IMR-90 (cell line): Measurements from ENCODE around the gene GRIN1. TPM values are rescaled to one million over a fixed set of nuclear protein-coding genes. Genes with fewer than 3 reads are reported as not detected.

Experiments
- ATAC-seq: fragments of 200-7000 bp; cut with Tn5 transposase; 2 replicates; pipeline ENCODE4 v1.9.1; 2020; ENCODE audit warnings: low read depth, mild to moderate bottlenecking, moderate library complexity
- BruUV-seq: library from RNA; stranded (reverse); fragments of 400-500 nt; replicated peaks from 2 replicates; lab custom pipeline; 2021; lab: Mats Ljungman, UMichigan
- CTCF ChIA-PET: fragments of 300-600 bp; formaldehyde crosslinking; extraction: SDS; loops from one replicate; lab custom pipeline; 2021; ENCODE audit warnings: antibody characterized with exemption; lab: Yijun Ruan, JAX
- POLR2A ChIA-PET: fragments of 300-600 bp; sonication (Branson Sonifier 250); formaldehyde crosslinking; loops from one replicate; lab custom pipeline; 2022; ENCODE audit warnings: antibody characterized with exemption; ENCODE audit not compliant: unreplicated experiment; lab: Charles Lee
- DNase-seq: peaks from one replicate; pipeline ENCODE4 v3.0.0; 2013
- H2AFZ ChIP-seq: replicated peaks from 2 replicates; pipeline ENCODE3; 2013; ENCODE audit warnings: low read length, mild to moderate bottlenecking; ENCODE audit not compliant: poor library complexity
- H2AK5ac ChIP-seq: 2 replicates; pipeline ENCODE4 v1.6.1; 2013; ENCODE audit warnings: low read depth, low read length, inconsistent platforms
- H2AK9ac ChIP-seq: replicated peaks from 2 replicates; pipeline ENCODE3; 2013; ENCODE audit warnings: mild to moderate bottlenecking, low read depth, low read length, moderate library complexity; ENCODE audit not compliant: poor library complexity
- H2BK120ac ChIP-seq: 2 replicates; pipeline ENCODE4 v1.6.1; 2013; ENCODE audit warnings: low read depth, low read length, inconsistent platforms
- H2BK15ac ChIP-seq: 3 replicates; pipeline ENCODE4 v1.6.1; 2013; ENCODE audit warnings: low read depth, low read length, inconsistent platforms
- H2BK20ac ChIP-seq: 2 replicates; pipeline ENCODE4 v1.6.1; 2013; ENCODE audit warnings: low read depth, mild to moderate bottlenecking, inconsistent platforms, low read length, moderate library complexity
- H2BK5ac ChIP-seq: 2 replicates; pipeline ENCODE4 v1.6.1; 2013; ENCODE audit warnings: mild to moderate bottlenecking, low read depth, low read length, inconsistent platforms; ENCODE audit not compliant: poor library complexity, severe bottlenecking
- H3K14ac ChIP-seq: replicated peaks from 2 replicates; pipeline ENCODE4 v1.6.1; 2013; ENCODE audit warnings: low read depth, low read length, inconsistent platforms
- H3K18ac ChIP-seq: 2 replicates; pipeline ENCODE4 v1.6.1; 2013; ENCODE audit warnings: low read depth, low read length, control low read depth
- H3K23ac ChIP-seq: 2 replicates; pipeline ENCODE4 v1.6.1; 2013; ENCODE audit warnings: low read depth, low read length, inconsistent platforms
- H3K27ac ChIP-seq: 2 replicates; pipeline ENCODE4 v1.5.1; 2013; ENCODE audit warnings: mild to moderate bottlenecking, control low read depth, low read length; ENCODE audit not compliant: insufficient read depth
- H3K27me3 ChIP-seq: 2 replicates; pipeline ENCODE4 v1.6.1; 2013; ENCODE audit warnings: low read length; ENCODE audit not compliant: control insufficient read depth, insufficient read depth
- H3K36me3 ChIP-seq: 2 replicates; pipeline ENCODE4 v1.6.1; 2013; ENCODE audit warnings: low read length, mixed read lengths; ENCODE audit not compliant: control insufficient read depth, insufficient read depth
- H3K4ac ChIP-seq: 2 replicates; pipeline ENCODE4 v1.6.1; 2013; ENCODE audit warnings: low read depth, low read length, inconsistent platforms
- H3K4me1 ChIP-seq: 2 replicates; pipeline ENCODE4 v1.6.1; 2013; ENCODE audit warnings: low read length, mixed read lengths; ENCODE audit not compliant: control insufficient read depth, insufficient read depth
- H3K4me2 ChIP-seq: 2 replicates; pipeline ENCODE4 v1.6.1; 2013; ENCODE audit warnings: low read depth, mild to moderate bottlenecking, control low read depth, low read length, moderate library complexity
- H3K4me3 ChIP-seq: 2 replicates; pipeline ENCODE4 v1.5.1; 2013; ENCODE audit warnings: low read depth, mild to moderate bottlenecking, control low read depth, low read length, moderate library complexity; ENCODE audit not compliant: insufficient read depth
- H3K56ac ChIP-seq: 2 replicates; pipeline ENCODE4 v1.6.1; 2013; ENCODE audit warnings: low read length, inconsistent platforms; ENCODE audit not compliant: insufficient read depth; ENCODE audit errors: extremely low read depth
- H3K79me1 ChIP-seq, 2 experiments: 2 replicates each; pipeline ENCODE4 v1.6.1; 2013; ENCODE audit warnings: low read length in 2 of 2, inconsistent platforms in 1 of 2, low read depth in 1 of 2
- H3K9ac ChIP-seq: 2 replicates; pipeline ENCODE4 v1.6.1; 2013; ENCODE audit warnings: low read depth, low read length, control low read depth
- H3K9me1 ChIP-seq: 2 replicates; pipeline ENCODE4 v1.6.1; 2013; ENCODE audit warnings: low read length, inconsistent platforms; ENCODE audit not compliant: insufficient read depth
- H3K9me3 ChIP-seq: 2 replicates; pipeline ENCODE4 v1.6.1; 2013; ENCODE audit warnings: low read length; ENCODE audit not compliant: control insufficient read depth, insufficient read depth
- H4K20me1 ChIP-seq: 2 replicates; pipeline ENCODE4 v1.6.1; 2013; ENCODE audit warnings: low read length, inconsistent platforms; ENCODE audit not compliant: insufficient read depth
- H4K5ac ChIP-seq: 2 replicates; pipeline ENCODE4 v1.6.1; 2013; ENCODE audit warnings: mild to moderate bottlenecking, low read depth, low read length, control low read depth
- H4K8ac ChIP-seq, 2 experiments: 2 replicates each; pipeline ENCODE4 v1.6.1; 2013; ENCODE audit warnings: low read depth in 2 of 2, low read length in 2 of 2, control low read depth in 1 of 2, inconsistent platforms in 1 of 2
- H4K91ac ChIP-seq: 2 replicates; pipeline ENCODE4 v1.6.1; 2013; ENCODE audit warnings: low read depth, low read length, inconsistent platforms; ENCODE audit not compliant: insufficient read depth
- BHLHE40 ChIP-seq: fragments of 150-350 bp; IDR thresholded peaks from 2 replicates; pipeline ENCODE4 v1.6.1; 2016; ENCODE audit warnings: mild to moderate bottlenecking, low read depth, low read length
- CHD1 ChIP-seq: IDR thresholded peaks from 2 replicates; pipeline ENCODE4 v1.6.1; 2012; ENCODE audit warnings: low read depth, low read length, improper control_type of control experiment
- FOS ChIP-seq: fragments of 150-350 bp; IDR thresholded peaks from 2 replicates; pipeline ENCODE4 v1.6.1; 2016; ENCODE audit warnings: low read depth, low read length
- MAZ ChIP-seq: IDR thresholded peaks from 2 replicates; pipeline ENCODE4 v1.6.1; 2012; ENCODE audit warnings: low read depth, mild to moderate bottlenecking, low read length, improper control_type of control experiment, moderate library complexity, borderline replicate concordance
- MXI1 ChIP-seq: IDR thresholded peaks from 2 replicates; pipeline ENCODE4 v1.6.1; 2012; ENCODE audit warnings: low read depth, mild to moderate bottlenecking, low read length, moderate library complexity, borderline replicate concordance
- NFE2L2 ChIP-seq: fragments of 150-350 bp; IDR thresholded peaks from 2 replicates; pipeline ENCODE4 v1.6.1; 2016; ENCODE audit warnings: low read depth, mild to moderate bottlenecking, low read length
- RCOR1 ChIP-seq: IDR thresholded peaks from 2 replicates; pipeline ENCODE4 v1.6.1; 2012; ENCODE audit warnings: mild to moderate bottlenecking, low read length, improper control_type of control experiment; ENCODE audit not compliant: insufficient replicate concordance
- RFX5 ChIP-seq: IDR thresholded peaks from 2 replicates; pipeline ENCODE4 v1.8.0; 2012; ENCODE audit warnings: low read depth, mild to moderate bottlenecking, low read length, moderate library complexity
- SMC3 ChIP-seq: fragments of 150-350 bp; IDR thresholded peaks from 2 replicates; pipeline ENCODE4 v1.6.1; 2016; ENCODE audit warnings: low read depth, mild to moderate bottlenecking, antibody characterized with exemption, low read length, moderate library complexity
- USF2 ChIP-seq: fragments of 150-350 bp; IDR thresholded peaks from 2 replicates; pipeline ENCODE4 v1.6.1; 2017; ENCODE audit warnings: mild to moderate bottlenecking, antibody characterized with exemption, low read length, low read depth
- WGBS, 2 experiments: methylation state at CpG; one replicate each; pipeline versions ENCODE4 v1.1.5 to v1.1.7; 2013; ENCODE audit warnings: missing lambda C conversion rate in 2 of 2; ENCODE audit not compliant: insufficient read length in 1 of 2; ENCODE audit errors: extremely low coverage in 2 of 2; 5-methylcytosine and 5-hydroxymethylcytosine counted together
- dilution Hi-C: fragments of 300-500 bp; cut with HindIII; formaldehyde crosslinking; loops from one replicate; pipeline ENCODE4 v1.14.3; 2018; ENCODE audit warnings: low sequenced_read_pairs; ENCODE audit not compliant: unreplicated experiment
- in situ Hi-C: fragments of 300-500 bp; cut with MboI; formaldehyde crosslinking; loops from 3 replicates; pipeline ENCODE4 v1.14.3; 2019; ENCODE audit warnings: low sequenced_read_pairs, inconsistent platforms, mixed read lengths
- intact Hi-C: fragments of 100-400 bp; cut with micrococcal nuclease; formaldehyde crosslinking; loops from 2 replicates; pipeline ENCODE4 v1.10.0; 2022
- polyA plus RNA-seq, 3 experiments: library from polyadenylated mRNA; depleted of rRNA; stranded (reverse); fragments of >200 nt; gene quantifications; 2 replicates each; pipeline ENCODE4 v1.2.3, GENCODE V29; 2012; ENCODE audit warnings: low replicate concordance in 1 of 3
- total RNA-seq: library from RNA; depleted of rRNA; stranded (reverse); fragments of >200 nt; gene quantifications from 2 replicates; pipeline ENCODE4 v1.2.3, GENCODE V29; 2012
- TF ChIP-seq, protein P1 (sequence below): fragments of 150-350 bp; IDR thresholded peaks from 2 replicates; pipeline ENCODE4 v1.6.1; 2016; ENCODE audit warnings: low read depth, mild to moderate bottlenecking, low read length, moderate library complexity, borderline replicate concordance
- TF ChIP-seq, protein P2 (sequence below): conservative IDR thresholded peaks from 2 replicates; pipeline ENCODE4 v1.5.1; 2012; ENCODE audit warnings: mild to moderate bottlenecking, low read depth, low read length, improper control_type of control experiment

The GRIN1 gene
- total and polyA plus RNA-seq, 2 of the 4 experiments (the other 2 are of a cell fraction): 0.09 TPM; not detected in 1

DNA sequence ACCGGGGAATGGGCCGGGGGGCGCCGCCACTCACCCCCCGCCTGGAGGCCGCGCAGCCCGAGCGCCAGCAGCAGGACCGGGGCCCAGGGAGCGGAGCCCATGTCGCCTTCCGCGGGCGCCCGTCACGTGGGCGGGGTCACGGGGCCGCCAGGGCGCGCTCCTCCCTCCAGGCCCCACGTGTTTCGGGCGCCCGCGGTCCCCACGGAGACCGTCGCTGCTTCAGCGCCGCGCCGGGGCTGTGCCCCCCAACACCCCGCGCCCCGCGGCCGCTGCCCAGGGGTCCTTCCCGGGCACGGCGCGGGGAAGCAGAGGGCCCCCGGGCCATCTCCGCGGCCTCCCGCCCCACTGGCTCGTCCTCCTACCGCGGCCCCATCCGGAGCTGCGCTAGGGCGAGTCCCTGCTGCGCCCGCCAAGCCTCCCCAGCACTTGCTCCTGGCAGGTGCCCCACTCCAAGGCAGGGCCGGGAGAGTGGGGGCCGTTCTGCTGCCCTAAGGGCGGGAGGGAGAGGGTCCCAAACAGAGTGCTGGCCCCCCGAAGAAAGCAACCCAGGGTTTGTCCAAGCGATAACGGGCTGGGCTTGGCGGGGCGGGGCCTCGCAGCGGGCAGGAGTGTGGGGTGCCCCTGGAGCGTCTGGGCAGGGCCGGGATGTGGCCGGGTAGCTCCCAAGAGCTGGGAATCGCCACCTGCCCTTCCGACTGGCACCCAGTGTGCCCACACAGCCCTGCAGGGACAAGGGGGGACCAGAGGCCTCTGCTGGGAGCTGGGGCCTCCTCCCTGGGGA lies 24.2 kb upstream of the GRIN1 start, which contains the start of gene DPP7:
Gene DPP7, minus strand, starts transcription at position 121 of the 781 bp plus-strand sequence. Its CDS starts 20 bp downstream, at position 101.
- Histone ChIP-seq H2BK15ac (no peak within 1 kb of the TSS), H3K9me1 (no peaks in the 10 kb centered on the region), H4K8ac (peak within 1 kb of the TSS; percentile 60 to 64; a peak in 3 of 4 replicates), H3K27me3 (no peaks in the 10 kb centered on the region), H3K9me3 (no peaks in the 10 kb centered on the region), H3K36me3 (peaks cover 23% of the 10 kb centered on the region), H3K27ac (peak within 1 kb of the TSS; percentile 18; the same call in 1 of the 2 replicates), H2AK5ac (peak within 1 kb of the TSS; percentile 59; the same call in 1 of the 2 replicates), H3K4ac (no peak within 1 kb of the TSS), H3K4me1 (peaks cover 6% of the 10 kb centered on the region), H3K4me2 (peak within 1 kb of the TSS; percentile 86), H3K9ac (peak within 1 kb of the TSS; percentile 29; the same call in 1 of the 2 replicates), H2AFZ (peak within 1 kb of the TSS; percentile 86), H3K23ac (0 out of 2 replicates have a peak within 1 kb of the TSS, but pooled peaks have one; percentile 66), H3K56ac (no peak within 1 kb of the TSS), H3K18ac (no peak within 1 kb of the TSS), H3K14ac (no peak within 1 kb of the TSS), H3K4me3 (peak within 1 kb of the TSS; percentile 49), H2BK20ac (no peak within 1 kb of the TSS), H4K20me1 (no peaks in the 10 kb centered on the region), H2BK120ac (no peak within 1 kb of the TSS), H2BK5ac (no peak within 1 kb of the TSS), H4K91ac (no peak within 1 kb of the TSS), H4K5ac (no peak within 1 kb of the TSS), H2AK9ac (peak within 1 kb of the TSS; percentile 78), H3K79me1 (0 out of 4 replicates have a peak, but pooled peaks cover 0 to 3% of the 10 kb centered on the region in 2 experiments)
- dilution Hi-C loops: no loop called here
- BruUV-seq: no TSS peak
- DNase-seq (peak; percentile 16), ATAC-seq (peak; percentile 91)
- ChIA-PET CTCF (interaction anchor here (1.1 kb wide), 1 partner anchor 122 kb away, joined by 3 read pairs; no protein-coding TSS in a partner anchor), POLR2A (no interaction called here)
- in situ Hi-C loops: no loop called here
- intact Hi-C loops: no loop called here
- WGBS, 2 experiments: 14% methylated on average over 54 of the region's 70 CpGs; no CpG with 5 or more reads in 1 of the 2 experiments
- TF ChIP-seq USF2: peak; percentile 98
- no peak for TF ChIP-seq SMC3
- TF ChIP-seq MXI1: peak; percentile 84; the same call in 1 of the 2 replicates
- no peak for TF ChIP-seq FOS
- no peak for TF ChIP-seq RCOR1
- TF ChIP-seq CHD1: no peak
- TF ChIP-seq MAZ: 0 out of 2 replicates have a peak, but pooled peaks have one; percentile 23
- TF ChIP-seq, protein P1, sequence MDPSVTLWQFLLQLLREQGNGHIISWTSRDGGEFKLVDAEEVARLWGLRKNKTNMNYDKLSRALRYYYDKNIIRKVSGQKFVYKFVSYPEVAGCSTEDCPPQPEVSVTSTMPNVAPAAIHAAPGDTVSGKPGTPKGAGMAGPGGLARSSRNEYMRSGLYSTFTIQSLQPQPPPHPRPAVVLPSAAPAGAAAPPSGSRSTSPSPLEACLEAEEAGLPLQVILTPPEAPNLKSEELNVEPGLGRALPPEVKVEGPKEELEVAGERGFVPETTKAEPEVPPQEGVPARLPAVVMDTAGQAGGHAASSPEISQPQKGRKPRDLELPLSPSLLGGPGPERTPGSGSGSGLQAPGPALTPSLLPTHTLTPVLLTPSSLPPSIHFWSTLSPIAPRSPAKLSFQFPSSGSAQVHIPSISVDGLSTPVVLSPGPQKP: no peak
- TF ChIP-seq NFE2L2: no peak
- peak; percentile 41; the same call in 1 of the 2 replicates for TF ChIP-seq BHLHE40
- TF ChIP-seq RFX5: no peak
- TF ChIP-seq, protein P2, sequence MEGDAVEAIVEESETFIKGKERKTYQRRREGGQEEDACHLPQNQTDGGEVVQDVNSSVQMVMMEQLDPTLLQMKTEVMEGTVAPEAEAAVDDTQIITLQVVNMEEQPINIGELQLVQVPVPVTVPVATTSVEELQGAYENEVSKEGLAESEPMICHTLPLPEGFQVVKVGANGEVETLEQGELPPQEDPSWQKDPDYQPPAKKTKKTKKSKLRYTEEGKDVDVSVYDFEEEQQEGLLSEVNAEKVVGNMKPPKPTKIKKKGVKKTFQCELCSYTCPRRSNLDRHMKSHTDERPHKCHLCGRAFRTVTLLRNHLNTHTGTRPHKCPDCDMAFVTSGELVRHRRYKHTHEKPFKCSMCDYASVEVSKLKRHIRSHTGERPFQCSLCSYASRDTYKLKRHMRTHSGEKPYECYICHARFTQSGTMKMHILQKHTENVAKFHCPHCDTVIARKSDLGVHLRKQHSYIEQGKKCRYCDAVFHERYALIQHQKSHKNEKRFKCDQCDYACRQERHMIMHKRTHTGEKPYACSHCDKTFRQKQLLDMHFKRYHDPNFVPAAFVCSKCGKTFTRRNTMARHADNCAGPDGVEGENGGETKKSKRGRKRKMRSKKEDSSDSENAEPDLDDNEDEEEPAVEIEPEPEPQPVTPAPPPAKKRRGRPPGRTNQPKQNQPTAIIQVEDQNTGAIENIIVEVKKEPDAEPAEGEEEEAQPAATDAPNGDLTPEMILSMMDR: no peak
